GM12873 (cell line): ENCODE measurements around the gene TNFAIP1.

ENCODE experiments used
- CTCF ChIP-seq: IDR thresholded peaks from 2 replicates; pipeline ENCODE4 v1.5.1; 2012; ENCODE audit warnings: low read depth, mild to moderate bottlenecking, moderate library complexity, low read length, control low read depth; ENCODE audit not compliant: insufficient read depth; ENCODE audit errors: missing control alignments

The TNFAIP1 gene

DNA sequence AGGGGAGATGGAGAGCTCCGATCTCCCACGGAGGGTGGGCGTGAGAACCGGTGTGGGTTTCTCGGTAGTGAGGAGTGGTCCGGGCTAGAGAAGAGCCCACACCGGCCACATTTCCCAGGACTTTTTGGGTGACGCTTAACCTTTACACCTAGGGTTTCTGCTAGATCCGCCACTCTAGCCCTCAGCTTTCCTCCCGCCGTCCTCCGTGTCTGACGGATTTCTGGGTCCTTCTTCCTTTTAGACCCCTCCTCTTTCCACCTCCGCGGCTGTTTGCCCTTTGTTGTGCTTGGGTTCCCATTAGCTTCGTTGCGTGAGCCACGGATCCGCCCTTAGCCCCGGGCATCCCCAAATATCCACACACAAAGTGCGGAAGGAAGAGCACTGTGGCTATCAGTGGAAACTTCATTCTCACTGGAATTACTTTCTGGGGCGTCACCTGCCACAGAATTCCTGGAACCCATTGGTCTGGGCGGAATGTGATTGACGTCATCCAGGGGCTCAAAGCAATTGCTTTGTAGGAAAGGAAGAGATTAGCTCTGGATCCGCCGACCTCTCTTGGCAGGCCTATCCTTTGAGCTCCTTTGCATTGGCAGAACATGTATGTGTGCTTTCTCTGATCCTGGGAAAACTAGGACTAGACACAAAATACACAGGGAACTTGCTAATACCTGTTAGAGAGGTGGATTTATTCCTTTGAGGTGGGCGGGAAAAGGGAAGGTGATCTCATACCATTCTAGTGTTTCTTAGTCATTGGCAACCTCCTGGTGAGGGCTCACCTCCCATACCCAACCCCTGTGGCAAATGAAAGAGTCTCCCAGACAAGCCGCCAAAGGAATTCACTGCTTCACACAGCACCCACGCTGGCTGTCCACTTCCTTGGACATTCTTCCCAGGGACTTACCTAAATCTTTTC is 654 bp downstream of the TNFAIP1 start:
- TF ChIP-seq CTCF, result no peak

- TF ChIP-seq CTCF, result no peak
These were observed 2.7 kb downstream of the TNFAIP1 start for GRCh38 chr17:28338056-28338768.

- no peak for TF ChIP-seq CTCF
These were observed 3.9 kb downstream of the TNFAIP1 start for GRCh38 chr17:28339431-28339830.

GRCh38 chr17:28340374-28340773 is 4.8 kb downstream of the TNFAIP1 start:
- no peak for TF ChIP-seq CTCF

DNA sequence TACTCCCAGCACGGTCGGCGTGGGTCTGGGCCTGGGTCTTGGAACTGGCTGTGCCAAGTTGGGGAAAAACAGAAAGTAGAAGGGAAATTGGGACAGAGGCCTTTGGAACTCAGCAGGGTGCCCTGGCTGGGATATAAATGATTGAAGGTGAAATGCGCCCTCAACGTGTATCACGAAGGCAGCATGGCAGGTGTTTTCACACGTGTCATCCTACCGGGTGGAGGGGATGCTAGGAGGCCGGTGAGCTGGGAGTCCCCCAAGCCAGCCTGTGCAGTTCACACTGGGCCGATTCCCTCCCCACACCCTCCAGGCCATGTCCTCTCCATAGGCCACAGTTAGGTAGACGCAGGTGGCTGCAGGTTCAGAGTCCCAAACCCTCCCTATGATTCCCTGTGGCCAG is 6.0 kb downstream of the TNFAIP1 start:
- TF ChIP-seq CTCF, result no peak

GRCh38 chr17:28342313-28342712 is 6.8 kb downstream of the TNFAIP1 start:
- no peak for TF ChIP-seq CTCF

DNA sequence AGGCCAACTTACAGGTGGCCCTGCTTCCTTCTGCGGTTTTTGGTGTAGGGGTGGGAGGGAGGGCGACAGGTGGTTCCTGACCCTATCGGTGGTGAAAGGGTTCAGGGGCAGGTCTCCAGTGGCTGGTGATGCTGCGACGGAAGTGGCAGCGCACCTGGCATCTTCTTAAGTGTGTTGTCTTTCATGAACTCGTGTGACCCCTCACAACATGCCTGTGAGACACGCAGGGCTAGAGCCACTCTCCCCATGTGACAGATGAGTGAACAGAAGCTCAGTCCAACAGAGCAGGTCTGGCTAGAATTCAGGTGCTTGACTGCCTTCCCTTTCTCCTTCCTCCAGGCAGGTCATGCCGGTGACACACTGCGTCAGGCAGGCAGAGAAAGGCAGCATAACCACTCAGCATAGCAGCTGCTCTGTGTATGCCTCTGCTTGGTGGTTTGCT is 8.0 kb downstream of the TNFAIP1 start:
- TF ChIP-seq CTCF, result no peak
